Activated naive CD8-positive, alpha-beta T cell (primary cell): ENCODE measurements around the gene IL31RA.

Experiments
- H3K27ac Mint-ChIP-seq: one replicate; pipeline ENCODE4 v1.8.0; 2021; ENCODE audit warnings: mixed read lengths
- H3K27me3 Mint-ChIP-seq: one replicate; pipeline ENCODE4 v1.8.0; 2021; ENCODE audit warnings: mixed read lengths
- H3K36me3 Mint-ChIP-seq: one replicate; pipeline ENCODE4 v1.8.0; 2021; ENCODE audit warnings: mixed read lengths
- H3K4me1 Mint-ChIP-seq: one replicate; pipeline ENCODE4 v1.8.0; 2021; ENCODE audit warnings: low read depth, mixed read lengths
- H3K4me3 Mint-ChIP-seq: one replicate; pipeline ENCODE4 v1.8.0; 2021; ENCODE audit warnings: mild to moderate bottlenecking, mixed read lengths
- H3K9me3 Mint-ChIP-seq: one replicate; pipeline ENCODE4 v1.8.0; 2021; ENCODE audit warnings: low read depth, mixed read lengths

IL31RA gene

GRCh38 chr5:55852503-55852902 is 1.3 kb downstream of the IL31RA start:
- Mint-ChIP-seq H3K4me1 (peaks cover 26% of the 10 kb centered on the region), H3K4me3 (no peak overlapping the region), H3K9me3 (no peaks in the 10 kb centered on the region), H3K27ac (no peak overlapping the region), H3K36me3 (no peaks in the 10 kb centered on the region), H3K27me3 (peaks cover 7% of the 10 kb centered on the region)

- Mint-ChIP-seq H3K27ac (no peak overlapping the region), H3K4me1 (peaks cover 29% of the 10 kb centered on the region)
These were observed 2.0 kb downstream of the IL31RA start for GRCh38 chr5:55853041-55853670.

DNA sequence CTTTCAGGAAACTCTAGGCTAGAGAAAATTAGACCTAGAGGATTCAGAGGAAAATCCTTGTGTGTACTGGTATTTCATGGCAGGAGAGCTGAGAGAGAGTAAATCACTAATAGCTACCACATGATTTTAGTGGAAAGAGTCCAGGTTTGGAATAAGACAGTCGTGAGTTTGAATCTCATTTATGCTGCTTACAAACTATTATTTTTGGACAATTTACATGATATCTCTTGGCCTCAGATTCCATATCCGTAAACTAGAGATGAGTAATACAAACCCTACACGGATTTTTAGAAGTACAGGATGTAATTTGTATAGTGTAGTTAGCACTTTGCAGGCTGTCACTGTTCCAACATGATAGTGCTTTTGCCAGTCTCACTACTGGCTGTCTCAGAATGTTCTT is 2.7 kb downstream of the IL31RA start:
- H3K4me3 Mint-ChIP-seq = no peak overlapping the region
- H3K4me1 Mint-ChIP-seq = peaks cover 29% of the 10 kb centered on the region

More at GRCh38 chr5:55853041-55853670, 2.0 kb downstream of the IL31RA start:
- no peaks in the 10 kb centered on the region for H3K9me3 Mint-ChIP-seq
- H3K36me3 Mint-ChIP-seq = no peaks in the 10 kb centered on the region
- peaks cover 7% of the 10 kb centered on the region for H3K27me3 Mint-ChIP-seq
- no peak overlapping the region for H3K4me3 Mint-ChIP-seq

DNA sequence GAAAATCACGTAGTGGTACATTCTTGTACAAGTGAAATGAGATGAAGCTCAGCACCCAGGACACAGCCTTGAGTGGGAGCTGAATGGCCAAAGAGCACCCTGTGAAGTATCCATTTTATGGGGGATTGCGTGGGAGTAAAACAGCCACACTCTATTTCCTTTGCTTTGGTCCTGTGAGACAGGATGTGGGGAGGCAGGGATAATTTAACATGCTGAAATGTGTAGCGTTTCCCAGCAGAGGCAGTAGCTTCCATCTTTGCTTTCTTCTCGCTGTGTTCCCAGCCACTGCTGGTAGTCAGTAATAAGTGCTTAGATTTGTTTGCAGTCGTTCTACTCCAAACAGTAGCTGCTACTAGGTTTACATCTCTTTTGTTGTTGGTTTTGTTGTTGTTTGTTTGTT is 4.4 kb downstream of the IL31RA start:
- H3K36me3 Mint-ChIP-seq = no peaks in the 10 kb centered on the region
- peaks cover 4% of the 10 kb centered on the region for H3K27me3 Mint-ChIP-seq
- no peak overlapping the region for H3K4me3 Mint-ChIP-seq
- peaks cover 29% of the 10 kb centered on the region for H3K4me1 Mint-ChIP-seq
- peak overlapping the region; percentile 8 for H3K27ac Mint-ChIP-seq
- no peaks in the 10 kb centered on the region for H3K9me3 Mint-ChIP-seq

More for the DNA sequence above, 2.7 kb downstream of the IL31RA start:
- H3K27ac Mint-ChIP-seq = no peak overlapping the region
- H3K27me3 Mint-ChIP-seq = peaks cover 7% of the 10 kb centered on the region
- H3K36me3 Mint-ChIP-seq = no peaks in the 10 kb centered on the region
- no peaks in the 10 kb centered on the region for H3K9me3 Mint-ChIP-seq

DNA sequence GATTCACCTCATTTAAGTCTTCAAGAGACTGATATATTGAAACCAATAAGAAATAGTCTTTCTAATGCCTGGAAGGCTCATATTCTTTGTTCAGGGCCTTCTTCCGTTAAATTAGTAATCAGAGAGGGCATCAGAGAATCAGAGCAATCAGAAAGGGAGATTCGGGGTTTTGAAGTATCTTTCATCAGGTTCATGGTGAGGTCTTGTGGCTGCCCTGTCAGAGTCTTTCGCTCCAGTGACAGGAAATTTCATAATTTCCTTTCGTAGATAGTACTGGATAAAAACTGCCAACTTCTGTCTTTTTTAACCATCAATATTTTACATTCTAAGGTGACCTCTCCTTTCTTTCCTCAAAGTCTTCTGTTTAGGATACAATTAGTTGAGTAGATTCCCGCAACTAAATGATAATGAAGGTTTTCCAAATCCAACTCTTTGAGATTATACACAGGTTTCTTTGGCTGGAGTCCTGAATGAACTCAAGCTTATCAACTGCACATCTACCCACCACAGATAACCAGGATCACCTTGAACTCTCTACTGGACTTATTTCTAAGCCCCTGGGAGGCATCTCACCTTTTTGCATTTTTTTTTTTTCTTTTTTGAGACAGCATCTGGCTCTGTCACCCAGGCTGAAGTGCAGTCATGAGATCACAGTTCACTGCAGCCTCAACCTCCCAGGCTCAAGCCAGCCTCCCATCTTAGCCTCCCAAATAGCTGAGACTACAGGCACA is 5.5 kb downstream of the IL31RA start:
- H3K36me3 Mint-ChIP-seq = peaks cover 1% of the 10 kb centered on the region
- H3K4me1 Mint-ChIP-seq = peaks cover 25% of the 10 kb centered on the region
- H3K27ac Mint-ChIP-seq = peak overlapping the region; percentile 76
- H3K9me3 Mint-ChIP-seq = no peaks in the 10 kb centered on the region
- peaks cover 4% of the 10 kb centered on the region for H3K27me3 Mint-ChIP-seq
- peak overlapping the region; percentile 50 for H3K4me3 Mint-ChIP-seq

- Mint-ChIP-seq H3K4me1 (peaks cover 25% of the 10 kb centered on the region), H3K27ac (no peak overlapping the region), H3K4me3 (peak overlapping the region; percentile 50), H3K27me3 (peaks cover 3% of the 10 kb centered on the region), H3K9me3 (no peaks in the 10 kb centered on the region), H3K36me3 (peaks cover 2% of the 10 kb centered on the region)
These were observed 6.1 kb downstream of the IL31RA start for GRCh38 chr5:55857247-55857640.

GRCh38 chr5:55858104-55858503 is 6.9 kb downstream of the IL31RA start:
- Mint-ChIP-seq H3K9me3 (no peaks in the 10 kb centered on the region), H3K4me1 (peaks cover 25% of the 10 kb centered on the region), H3K27ac (no peak overlapping the region), H3K4me3 (no peak overlapping the region), H3K36me3 (peaks cover 2% of the 10 kb centered on the region), H3K27me3 (no peaks in the 10 kb centered on the region)

DNA sequence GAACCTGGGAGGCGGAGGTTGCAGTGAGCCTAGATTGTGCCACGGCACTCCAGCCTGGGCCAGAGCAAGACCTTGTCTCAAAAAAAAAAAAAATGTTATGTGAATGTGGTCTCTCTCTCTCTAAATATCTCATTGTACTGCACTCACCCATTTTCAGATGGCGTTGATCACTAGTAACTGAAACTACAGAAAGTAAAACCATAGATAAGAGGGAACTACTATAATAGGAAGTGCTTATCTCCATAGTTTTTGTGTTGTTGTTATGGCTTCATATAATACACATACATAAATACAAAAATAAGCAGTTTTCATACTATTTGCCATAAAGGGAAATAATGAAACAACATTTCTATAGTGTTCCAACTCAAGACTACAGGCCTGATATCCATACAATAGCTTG is 9.1 kb downstream of the IL31RA start:
- Mint-ChIP-seq H3K4me3 (no peak overlapping the region), H3K27me3 (no peaks in the 10 kb centered on the region), H3K9me3 (no peaks in the 10 kb centered on the region), H3K36me3 (peaks cover 2% of the 10 kb centered on the region), H3K4me1 (peaks cover 25% of the 10 kb centered on the region), H3K27ac (no peak overlapping the region)

GRCh38 chr5:55860709-55861108 is 9.6 kb downstream of the IL31RA start:
- H3K36me3 Mint-ChIP-seq = peaks cover 2% of the 10 kb centered on the region
- no peak overlapping the region for H3K4me3 Mint-ChIP-seq
- peaks cover 23% of the 10 kb centered on the region for H3K4me1 Mint-ChIP-seq

DNA sequence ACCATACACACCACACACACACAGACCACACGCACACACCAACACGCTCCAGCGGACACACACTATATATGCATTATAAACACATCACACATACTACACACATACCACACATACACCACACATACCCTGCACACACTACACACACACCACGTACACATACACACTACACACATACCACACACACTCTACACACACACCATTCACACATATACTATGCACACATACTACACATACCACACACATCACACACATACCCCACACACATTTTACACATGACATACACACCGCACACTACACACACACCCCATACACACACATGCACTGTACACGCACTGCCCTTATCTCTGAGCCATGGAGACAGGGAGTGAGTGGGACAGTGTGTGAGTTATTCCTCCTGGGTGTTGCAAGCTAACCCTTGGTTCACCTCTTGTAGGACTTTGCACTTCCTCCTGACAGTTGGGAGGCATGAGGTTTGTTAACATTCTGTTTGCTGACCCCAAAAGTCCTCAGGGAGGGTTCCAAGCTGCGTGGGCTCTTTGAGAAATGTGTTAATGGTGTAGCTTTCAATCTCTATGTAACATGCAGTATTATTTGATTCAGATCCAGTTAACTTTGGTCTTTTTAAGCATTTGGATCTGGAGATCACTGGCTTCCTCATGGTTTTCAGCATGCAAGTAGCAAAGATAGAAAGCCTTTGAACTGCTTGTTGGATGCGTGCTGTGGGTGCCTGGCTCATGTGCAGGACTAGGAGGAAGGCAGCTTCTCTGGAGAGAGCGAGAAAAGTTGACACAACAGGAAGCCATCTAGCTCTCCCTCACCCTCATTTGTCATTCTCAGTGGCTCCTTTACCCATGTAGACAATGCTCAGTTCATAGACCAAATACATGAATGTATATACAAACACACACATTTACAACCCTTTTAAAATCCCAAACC is 13.7 kb downstream of the IL31RA start:
- no peaks in the 10 kb centered on the region for H3K27me3 Mint-ChIP-seq
- H3K9me3 Mint-ChIP-seq = no peaks in the 10 kb centered on the region
- no peak overlapping the region for H3K27ac Mint-ChIP-seq
- peaks cover 20% of the 10 kb centered on the region for H3K4me1 Mint-ChIP-seq
- peaks cover 2% of the 10 kb centered on the region for H3K36me3 Mint-ChIP-seq
- H3K4me3 Mint-ChIP-seq = no peak overlapping the region

More at GRCh38 chr5:55860709-55861108, 9.6 kb downstream of the IL31RA start:
- H3K27ac Mint-ChIP-seq = no peak overlapping the region
- no peaks in the 10 kb centered on the region for H3K27me3 Mint-ChIP-seq
- H3K9me3 Mint-ChIP-seq = no peaks in the 10 kb centered on the region

DNA sequence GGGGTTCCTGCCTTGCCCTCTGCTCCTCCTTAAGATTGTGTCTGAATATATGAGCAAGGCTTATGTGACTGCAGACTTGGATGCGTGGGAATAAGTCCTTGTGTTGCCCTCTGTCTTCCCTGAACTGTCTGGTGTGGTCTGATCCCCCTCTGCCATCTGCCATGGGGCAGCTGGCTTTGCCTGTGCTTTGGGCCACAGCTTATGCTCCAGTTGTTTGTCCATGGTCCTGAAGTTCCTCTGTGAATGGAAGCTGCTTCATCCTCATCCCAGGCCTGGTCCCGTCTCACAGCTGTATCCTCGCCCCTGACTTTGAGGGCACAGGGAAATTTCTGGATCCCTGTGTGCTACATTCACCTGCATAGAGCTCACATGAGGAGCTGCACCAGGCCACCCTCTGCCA is 14.7 kb downstream of the IL31RA start:
- H3K4me1 Mint-ChIP-seq = peaks cover 20% of the 10 kb centered on the region
- no peaks in the 10 kb centered on the region for H3K27me3 Mint-ChIP-seq
- peaks cover 2% of the 10 kb centered on the region for H3K36me3 Mint-ChIP-seq
- no peak overlapping the region for H3K27ac Mint-ChIP-seq
- no peaks in the 10 kb centered on the region for H3K9me3 Mint-ChIP-seq
- no peak overlapping the region for H3K4me3 Mint-ChIP-seq

DNA sequence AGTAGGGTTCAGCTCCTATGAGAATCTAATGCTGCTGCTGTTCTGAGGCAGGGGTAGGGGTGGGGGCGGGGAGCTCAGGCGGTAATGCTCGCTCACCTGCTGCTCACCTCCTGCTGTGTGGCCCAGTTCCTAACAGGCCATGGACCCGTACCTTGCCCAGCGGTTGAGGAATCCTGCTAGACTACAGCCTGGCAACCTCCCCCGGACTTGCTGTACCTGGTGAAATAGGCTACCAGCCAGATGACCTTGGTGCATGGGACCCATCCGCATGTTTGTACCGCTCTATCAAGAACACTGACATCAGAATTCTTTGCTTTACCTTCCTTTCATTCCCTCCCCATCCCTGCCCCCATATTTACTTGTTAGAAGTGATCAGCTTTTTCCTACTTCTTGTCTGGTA is 15.3 kb downstream of the IL31RA start:
- Mint-ChIP-seq H3K4me3 (no peak overlapping the region), H3K27ac (no peak overlapping the region), H3K27me3 (no peaks in the 10 kb centered on the region), H3K9me3 (no peaks in the 10 kb centered on the region), H3K36me3 (peaks cover 2% of the 10 kb centered on the region), H3K4me1 (peaks cover 20% of the 10 kb centered on the region)

- Mint-ChIP-seq H3K4me3 (no peak overlapping the region), H3K9me3 (no peaks in the 10 kb centered on the region), H3K27me3 (no peaks in the 10 kb centered on the region), H3K36me3 (no peaks in the 10 kb centered on the region), H3K4me1 (peaks cover 20% of the 10 kb centered on the region), H3K27ac (no peak overlapping the region)
These were observed 15.8 kb downstream of the IL31RA start for GRCh38 chr5:55866934-55867333.

DNA sequence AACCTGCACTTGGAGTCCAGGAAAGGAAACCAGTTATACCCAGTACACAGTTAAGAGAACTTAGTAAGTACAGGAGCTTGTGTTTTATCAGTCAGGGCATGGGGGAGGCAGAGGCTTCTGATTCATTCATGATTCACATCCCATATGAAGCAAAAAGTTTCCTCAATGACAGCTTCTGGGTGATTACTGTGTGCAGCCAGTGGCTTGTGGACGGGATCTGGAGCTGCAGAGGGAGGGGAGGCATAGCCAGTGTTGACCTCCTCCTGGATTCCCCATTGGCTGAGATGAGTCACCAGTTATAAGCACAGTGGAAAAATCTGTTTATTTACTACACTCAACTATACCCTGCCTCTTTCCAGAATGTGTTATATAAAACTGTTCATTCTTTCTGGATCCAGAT is 17.7 kb downstream of the IL31RA start:
- H3K27ac Mint-ChIP-seq = peak overlapping the region; percentile 36
- no peaks in the 10 kb centered on the region for H3K36me3 Mint-ChIP-seq
- peaks cover 20% of the 10 kb centered on the region for H3K4me1 Mint-ChIP-seq
- no peak overlapping the region for H3K4me3 Mint-ChIP-seq
- no peaks in the 10 kb centered on the region for H3K9me3 Mint-ChIP-seq
- H3K27me3 Mint-ChIP-seq = no peaks in the 10 kb centered on the region

DNA sequence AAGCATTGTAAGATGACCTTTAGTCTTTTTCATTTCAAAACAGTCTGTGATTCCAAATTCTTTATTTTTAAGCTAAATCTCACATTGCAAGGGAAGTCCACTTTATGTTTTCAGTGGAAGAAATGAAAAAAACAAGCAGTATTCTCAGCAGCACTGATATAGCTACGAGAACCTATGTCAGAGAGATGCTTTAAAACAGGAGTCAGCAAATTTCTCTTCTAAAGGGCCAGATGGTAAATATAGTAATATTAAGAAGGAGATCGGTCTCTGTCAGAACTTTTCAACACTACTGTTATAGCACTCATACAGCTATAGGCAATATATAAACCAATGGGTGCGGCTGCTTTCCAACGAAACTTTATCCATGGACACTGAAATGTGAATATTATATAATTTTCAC is 18.7 kb downstream of the IL31RA start:
- no peak overlapping the region for H3K27ac Mint-ChIP-seq
- no peaks in the 10 kb centered on the region for H3K27me3 Mint-ChIP-seq
- peaks cover 20% of the 10 kb centered on the region for H3K4me1 Mint-ChIP-seq
- H3K4me3 Mint-ChIP-seq = no peak overlapping the region
- H3K9me3 Mint-ChIP-seq = no peaks in the 10 kb centered on the region
- H3K36me3 Mint-ChIP-seq = no peaks in the 10 kb centered on the region
